ENCODE measurements around the gene OXTR.
"Not testable (repeated sequence)": the region's sequence is repeated elsewhere in the genome, so short reads cannot be mapped to it uniquely, and the experiment has no call there.

OXTR gene

DNA sequence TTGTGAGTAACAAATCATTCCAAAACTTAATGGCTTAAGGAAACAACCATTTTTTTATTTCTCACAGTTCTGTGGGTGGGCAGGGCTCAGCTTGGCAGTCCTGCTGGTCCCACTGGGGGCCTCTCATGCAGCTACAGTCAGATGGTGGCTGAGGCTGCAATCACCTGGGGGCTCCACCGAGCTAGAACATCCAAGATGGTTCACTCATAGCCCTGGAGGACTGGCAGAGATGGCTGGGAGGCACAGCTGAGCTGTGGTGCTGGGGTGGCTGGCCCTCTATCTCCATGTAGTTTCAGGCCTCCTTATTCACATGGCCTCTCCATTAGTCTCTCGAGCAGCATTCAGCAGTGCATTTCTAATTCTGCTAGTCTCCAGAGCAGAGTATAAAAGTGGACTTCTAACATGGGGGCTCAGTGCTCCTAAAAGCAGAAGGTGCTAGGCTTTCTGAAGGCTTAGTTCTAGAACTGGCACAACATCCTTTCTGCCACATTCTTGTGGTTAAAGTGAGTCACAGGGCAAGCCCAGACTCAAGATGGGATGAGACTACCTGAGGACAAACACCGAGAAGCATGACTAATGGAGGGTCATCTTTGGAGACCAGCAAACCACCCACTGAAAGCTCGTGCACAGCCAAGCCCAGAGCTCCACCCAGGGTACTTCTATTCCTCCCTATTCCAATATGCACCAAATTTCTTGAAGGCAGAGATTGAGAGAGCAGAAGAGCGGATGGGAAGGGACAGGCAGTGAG is 29.5 kb downstream of the OXTR start:
- peak; percentile 87 for DNase-seq

DNA sequence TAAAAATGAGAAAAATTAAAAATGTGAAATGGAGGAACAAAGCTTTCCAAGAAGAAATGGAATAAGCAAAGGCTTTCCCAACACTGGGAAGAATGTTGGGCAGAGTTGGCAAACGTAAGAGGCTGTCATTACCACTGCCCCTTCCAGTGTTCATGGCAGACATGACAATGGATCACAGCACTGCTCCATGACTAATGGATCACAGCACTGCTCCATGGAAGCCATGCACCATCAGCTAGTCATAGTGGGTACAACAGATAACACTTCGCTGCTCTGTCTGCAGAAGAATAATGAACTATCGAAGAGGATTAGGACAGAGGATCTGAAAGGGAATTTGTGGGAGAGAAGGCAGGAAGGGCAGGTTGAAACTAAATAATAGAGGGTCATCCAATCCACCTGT is 30.8 kb downstream of the OXTR start:
- no peak for DNase-seq

GRCh38 chr3:8737823-8738222 is 31.6 kb downstream of the OXTR start:
- no peak for DNase-seq

DNA sequence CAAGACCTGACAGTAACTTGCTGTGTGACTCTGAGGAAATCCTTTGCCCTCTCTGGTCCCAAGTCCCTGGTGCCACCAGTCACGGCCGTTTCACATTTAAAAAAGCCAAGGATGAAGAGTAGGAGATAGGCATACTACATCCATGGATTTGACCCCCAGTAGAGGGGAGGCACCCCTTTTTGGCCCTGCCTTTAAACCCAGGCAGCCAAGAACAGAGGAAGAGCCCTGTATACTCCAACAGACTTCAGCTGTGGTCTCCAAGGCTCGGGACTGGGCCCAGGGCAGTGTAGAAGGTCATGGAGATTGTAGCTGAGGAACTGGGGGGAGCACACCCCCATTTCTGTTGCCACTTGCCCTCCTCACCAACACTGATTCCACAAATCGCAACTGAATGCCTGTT is 32.1 kb downstream of the OXTR start:
- DNase-seq = no peak

DNA sequence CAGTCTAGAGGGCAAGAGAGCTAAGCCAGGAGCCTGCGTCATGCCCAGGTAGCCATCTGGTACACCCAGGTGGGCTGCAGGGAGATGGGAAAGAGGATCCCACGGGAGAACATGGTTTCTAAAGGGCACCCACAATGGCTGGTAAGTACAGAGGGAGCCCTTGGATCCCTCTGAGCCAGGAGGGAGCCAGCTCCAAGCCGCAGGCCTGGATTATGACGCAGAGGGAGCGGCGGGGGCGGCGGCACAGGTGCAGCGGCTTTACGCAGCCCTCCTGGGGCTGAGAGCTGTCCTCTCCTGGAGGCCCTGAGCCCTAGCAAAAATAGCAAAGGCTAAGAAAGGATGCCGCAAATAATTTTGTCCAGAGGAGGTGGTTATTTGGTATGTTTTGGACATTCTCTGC is 33.0 kb downstream of the OXTR start:
- DNase-seq = no peak

GRCh38 chr3:8734908-8735307 is 34.5 kb downstream of the OXTR start:
- DNase-seq = no peak

- DNase-seq = no peak
These were observed 35.1 kb downstream of the OXTR start for GRCh38 chr3:8734137-8734878.

DNA sequence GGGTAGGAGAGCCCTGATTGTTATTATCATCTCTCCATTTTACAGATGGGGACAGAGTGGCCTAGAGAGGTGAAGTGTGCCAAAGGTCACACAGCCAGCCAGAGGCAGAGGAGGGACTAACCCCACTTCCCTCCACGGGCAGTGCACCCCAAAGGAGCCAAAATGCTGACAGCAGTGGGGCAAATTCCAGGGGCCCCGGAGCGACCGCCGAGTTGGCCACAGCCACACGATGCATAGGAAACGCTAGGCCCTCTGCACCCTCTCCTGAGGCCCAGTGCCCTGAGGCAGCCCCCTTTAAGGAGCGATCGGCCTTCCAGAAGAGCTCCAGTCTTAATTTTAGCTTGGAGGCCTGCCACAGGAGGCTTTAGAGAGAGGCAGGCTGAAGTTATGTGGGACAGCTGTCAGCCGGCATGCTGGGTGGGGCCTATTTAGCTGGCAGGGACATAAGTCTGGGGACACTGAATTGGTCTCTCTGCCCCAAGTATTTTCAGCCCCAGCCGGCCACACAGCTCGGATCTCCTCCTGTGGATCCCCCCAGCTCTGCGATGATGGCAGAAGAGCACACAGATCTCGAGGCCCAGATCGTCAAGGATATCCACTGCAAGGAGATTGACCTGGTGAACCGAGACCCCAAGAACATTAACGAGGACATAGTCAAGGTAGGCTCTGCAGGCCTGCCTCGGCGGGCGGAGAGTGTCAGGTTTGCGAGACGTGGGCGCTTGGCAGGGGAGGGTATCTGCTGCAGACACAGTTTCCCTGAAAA is 35.9 kb downstream of the OXTR start, which contains the start of gene CAV3:
TSS of gene CAV3 (plus strand) at position 471 of the 763 bp plus-strand sequence. CDS start at position 546, 75 bp downstream.
- no peak for DNase-seq

- DNase-seq = no peak
These were observed 37.0 kb downstream of the OXTR start for GRCh38 chr3:8732413-8732812.

DNA sequence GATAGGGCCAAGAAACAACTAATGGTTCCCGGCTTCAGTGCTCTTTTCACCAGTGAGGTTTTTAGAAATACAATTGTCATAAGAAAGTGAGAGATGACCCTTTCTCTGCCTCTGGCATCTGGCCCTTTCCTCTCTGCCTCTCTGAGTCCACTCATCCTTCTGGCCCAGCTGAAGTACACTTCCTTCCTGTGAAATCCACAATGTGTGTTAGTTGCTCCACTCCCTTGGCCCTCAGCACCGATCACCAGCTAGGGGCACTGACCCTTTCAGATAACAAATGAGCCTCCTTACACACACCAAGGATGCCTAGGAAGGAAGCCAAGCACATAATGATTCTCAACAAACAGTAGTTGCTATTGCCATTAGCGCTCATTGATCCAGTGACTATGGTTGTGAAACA is 38.8 kb downstream of the OXTR start:
- no peak for DNase-seq

DNA sequence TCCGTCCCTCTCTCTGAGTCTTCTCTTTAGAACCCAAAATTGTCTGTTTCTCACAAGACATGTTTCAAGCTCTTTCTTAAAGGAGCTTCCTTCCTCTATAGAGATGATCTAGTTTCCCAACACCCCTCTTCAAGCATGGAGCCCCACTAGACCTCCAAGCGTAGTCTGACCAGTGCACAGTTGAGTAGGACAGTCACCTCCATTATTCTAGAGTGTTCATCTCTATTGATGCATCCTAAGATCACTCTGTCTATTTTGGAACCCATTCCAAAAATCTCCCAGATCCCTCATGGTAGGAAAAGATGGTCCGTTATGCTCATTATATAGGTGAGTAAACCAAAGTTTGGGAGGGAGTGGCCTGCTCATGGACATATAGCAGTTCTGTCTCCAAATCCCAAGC is 39.9 kb downstream of the OXTR start:
- DNase-seq = no peak

DNA sequence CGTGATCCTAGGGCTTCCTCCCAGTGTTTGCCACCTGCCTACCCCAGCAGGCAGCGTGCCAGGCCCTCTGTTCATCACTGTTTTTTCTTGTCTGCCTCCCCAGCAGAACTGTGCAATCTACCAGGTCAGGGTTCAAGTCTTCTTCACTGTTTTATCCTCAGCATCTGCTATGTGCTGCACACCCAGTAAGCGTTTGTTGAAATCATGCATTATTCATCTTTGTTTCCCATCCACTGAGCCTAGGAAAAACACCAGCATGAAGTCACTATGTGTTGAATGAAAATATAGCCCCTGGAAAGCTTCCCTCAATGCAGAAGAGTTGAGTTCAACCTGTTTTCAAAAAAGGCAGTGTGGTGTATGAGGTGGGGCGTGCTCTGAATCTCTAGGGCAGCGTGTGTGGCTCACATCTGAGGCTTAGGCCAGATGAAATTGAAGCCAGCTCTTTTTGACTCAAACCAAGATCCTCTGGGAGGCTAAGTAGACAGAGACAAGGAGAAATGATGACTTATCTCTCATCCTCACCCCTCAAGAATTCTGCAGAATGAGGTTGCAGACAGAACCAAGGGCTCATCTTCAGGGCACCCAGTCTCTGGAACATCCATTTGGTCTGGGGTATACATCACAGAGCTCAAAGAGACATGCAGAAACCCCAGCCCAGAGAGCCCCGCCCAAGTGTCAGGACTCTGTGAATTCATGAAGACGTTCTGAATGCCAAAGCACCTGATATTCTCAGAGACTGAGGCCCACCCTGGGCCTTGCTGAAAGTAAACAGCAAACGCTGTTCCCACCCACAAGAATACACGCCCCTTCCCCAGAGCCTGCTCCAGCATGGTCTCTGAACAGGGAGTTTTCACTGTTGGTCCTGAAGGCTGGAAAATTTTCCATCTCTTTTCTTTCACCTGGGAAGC is 41.6 kb downstream of the OXTR start:
- no peak for DNase-seq

GRCh38 chr3:8724108-8724752 is 45.2 kb downstream of the OXTR start:
- DNase-seq = no peak

DNA sequence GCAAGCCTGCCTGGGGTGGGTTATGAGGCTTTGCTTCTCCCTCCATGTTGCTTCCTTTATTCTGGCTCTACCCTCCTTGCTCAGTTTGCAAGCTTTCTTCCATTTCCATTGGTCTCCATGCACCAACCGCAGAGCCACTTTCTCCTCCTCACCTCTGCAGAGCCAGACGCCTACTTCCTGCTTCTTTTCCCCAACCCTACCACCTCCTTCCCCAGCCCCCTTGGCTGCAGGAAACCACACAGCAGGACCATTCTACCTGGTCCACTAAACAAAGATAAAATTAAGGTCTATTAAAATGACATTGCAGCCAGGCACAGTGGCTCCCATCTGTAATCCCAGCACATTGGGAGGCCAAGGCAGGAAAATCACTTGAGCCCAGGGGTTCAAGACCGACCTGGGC is 45.8 kb downstream of the OXTR start:
- no peak for DNase-seq

DNA sequence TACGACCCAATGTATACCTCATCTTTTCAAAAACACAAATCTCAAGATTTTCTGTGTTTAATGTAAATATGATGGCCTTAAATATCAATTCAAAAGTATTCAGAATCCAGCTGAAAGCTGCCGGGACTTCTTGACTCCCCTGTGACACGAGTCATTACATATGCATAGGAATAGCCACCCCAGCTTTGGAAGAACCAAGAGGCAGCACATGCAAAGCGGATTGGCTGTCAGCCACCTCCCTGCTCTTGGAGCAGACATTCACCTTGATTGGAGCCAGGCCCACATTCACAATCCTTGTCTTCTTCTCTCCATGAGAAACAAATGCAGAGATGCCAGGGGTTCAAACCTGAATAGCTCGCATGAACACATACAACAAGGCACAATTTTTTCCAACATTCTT is 46.6 kb downstream of the OXTR start:
- no peak for DNase-seq

DNA sequence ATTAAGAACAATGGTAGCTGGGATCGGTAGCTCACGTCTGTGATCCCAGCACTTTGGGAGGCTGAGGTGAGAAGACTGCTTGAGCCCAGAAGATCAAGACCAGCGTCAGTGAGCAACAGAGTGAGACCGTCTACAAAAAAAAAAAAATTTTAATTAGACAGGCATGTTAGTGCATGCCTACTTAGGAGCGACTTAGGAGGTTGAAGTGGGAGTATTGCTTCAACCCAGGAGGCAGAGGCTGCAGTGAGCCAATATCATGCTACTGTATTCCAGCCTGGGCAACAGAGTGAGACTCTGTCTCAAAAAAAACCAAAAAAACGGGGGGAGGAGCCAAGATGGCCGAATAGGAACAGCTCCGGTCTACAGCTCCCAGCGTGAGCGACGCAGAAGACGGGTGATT is 53.7 kb downstream of the OXTR start:
- DNase-seq = not testable (repeated sequence)

GRCh38 chr3:8713901-8714759 is 55.3 kb downstream of the OXTR start:
- peak; percentile 14 for DNase-seq

- DNase-seq = no peak
These were observed 56.5 kb downstream of the OXTR start for GRCh38 chr3:8712908-8713255.

GRCh38 chr3:8712045-8712907 is 57.1 kb downstream of the OXTR start:
- DNase-seq = peak; percentile 46
